ENCODE results near the gene CSF3R.
"Not testable (repeated sequence)": the region's sequence is repeated elsewhere in the genome, so short reads cannot be mapped to it uniquely, and the experiment has no call there.

CSF3R gene

DNA sequence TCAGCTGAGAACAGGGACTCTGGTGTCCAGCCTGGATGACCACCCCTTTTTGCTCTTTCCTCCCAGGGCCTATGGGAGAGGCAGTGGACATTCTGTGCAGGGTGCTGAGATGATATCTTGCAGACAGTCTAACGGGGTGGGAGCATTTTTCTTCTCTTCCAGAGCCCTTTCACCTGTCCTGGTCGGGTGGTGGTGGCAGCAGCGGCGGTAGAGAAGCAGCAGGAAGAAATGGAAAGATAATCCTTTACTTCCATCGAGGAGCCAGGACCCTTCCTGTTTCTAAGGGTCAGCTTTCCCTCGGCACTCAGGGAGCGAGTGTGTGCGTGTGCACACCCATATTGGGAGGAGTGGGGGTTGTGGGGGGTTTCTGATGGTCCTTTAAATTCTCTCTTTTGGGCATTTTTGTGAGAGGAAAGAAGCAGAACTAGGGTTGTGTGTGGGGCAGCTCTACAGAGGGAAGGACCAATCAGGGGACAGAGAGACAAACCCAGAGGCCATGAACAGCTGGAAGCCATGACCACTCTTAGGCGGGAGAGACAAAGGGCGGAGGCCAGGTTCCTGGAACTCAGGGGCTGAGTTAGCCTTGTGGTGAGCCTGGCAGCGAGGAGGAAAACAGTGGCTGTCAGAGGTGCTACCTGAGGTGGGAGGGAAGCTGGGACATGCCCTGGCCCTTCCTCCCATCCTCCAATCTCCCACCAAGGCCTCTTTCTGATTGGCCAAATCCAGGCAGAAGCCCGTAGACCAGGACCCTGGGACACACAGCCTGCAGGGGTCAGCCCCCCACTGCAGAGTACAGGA lies 31.2 kb upstream of the CSF3R start:
- TF ChIP-seq, protein P1, sequence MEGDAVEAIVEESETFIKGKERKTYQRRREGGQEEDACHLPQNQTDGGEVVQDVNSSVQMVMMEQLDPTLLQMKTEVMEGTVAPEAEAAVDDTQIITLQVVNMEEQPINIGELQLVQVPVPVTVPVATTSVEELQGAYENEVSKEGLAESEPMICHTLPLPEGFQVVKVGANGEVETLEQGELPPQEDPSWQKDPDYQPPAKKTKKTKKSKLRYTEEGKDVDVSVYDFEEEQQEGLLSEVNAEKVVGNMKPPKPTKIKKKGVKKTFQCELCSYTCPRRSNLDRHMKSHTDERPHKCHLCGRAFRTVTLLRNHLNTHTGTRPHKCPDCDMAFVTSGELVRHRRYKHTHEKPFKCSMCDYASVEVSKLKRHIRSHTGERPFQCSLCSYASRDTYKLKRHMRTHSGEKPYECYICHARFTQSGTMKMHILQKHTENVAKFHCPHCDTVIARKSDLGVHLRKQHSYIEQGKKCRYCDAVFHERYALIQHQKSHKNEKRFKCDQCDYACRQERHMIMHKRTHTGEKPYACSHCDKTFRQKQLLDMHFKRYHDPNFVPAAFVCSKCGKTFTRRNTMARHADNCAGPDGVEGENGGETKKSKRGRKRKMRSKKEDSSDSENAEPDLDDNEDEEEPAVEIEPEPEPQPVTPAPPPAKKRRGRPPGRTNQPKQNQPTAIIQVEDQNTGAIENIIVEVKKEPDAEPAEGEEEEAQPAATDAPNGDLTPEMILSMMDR (IDR thresholded peaks at IDR 0.05; ENCODE audit: borderline replicate concordance, insufficient read depth, low read depth, low read length), result no peak

DNA sequence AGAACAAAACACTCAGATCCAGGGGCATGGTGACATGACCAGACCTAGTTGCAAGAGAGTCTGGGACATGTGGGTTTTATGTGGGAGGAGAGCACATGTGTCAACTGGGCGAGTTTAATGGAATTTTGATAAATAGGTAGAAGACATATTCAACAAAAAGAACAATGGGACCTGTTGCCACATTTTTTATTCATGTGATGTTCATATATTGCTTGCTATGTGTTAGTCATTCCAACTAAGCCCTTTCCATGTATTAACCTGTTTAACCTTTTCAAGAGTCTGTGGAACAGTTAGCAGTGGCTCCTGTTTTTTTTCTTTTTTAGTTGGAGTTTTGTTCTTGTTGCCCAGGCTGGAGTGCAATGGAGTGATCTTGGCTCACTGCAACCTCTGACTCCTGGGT lies 30.1 kb upstream of the CSF3R start:
- TF ChIP-seq, protein P1 (IDR thresholded peaks at IDR 0.05; ENCODE audit: borderline replicate concordance, insufficient read depth, low read depth, low read length), result no peak
- H3K4me3 ChIP-seq (ENCODE audit: low read depth, low read length), result no peak overlapping the region

More for the DNA sequence above, 31.2 kb upstream of the CSF3R start:
- no peak overlapping the region for H3K4me3 ChIP-seq (ENCODE audit: low read depth, low read length)

DNA sequence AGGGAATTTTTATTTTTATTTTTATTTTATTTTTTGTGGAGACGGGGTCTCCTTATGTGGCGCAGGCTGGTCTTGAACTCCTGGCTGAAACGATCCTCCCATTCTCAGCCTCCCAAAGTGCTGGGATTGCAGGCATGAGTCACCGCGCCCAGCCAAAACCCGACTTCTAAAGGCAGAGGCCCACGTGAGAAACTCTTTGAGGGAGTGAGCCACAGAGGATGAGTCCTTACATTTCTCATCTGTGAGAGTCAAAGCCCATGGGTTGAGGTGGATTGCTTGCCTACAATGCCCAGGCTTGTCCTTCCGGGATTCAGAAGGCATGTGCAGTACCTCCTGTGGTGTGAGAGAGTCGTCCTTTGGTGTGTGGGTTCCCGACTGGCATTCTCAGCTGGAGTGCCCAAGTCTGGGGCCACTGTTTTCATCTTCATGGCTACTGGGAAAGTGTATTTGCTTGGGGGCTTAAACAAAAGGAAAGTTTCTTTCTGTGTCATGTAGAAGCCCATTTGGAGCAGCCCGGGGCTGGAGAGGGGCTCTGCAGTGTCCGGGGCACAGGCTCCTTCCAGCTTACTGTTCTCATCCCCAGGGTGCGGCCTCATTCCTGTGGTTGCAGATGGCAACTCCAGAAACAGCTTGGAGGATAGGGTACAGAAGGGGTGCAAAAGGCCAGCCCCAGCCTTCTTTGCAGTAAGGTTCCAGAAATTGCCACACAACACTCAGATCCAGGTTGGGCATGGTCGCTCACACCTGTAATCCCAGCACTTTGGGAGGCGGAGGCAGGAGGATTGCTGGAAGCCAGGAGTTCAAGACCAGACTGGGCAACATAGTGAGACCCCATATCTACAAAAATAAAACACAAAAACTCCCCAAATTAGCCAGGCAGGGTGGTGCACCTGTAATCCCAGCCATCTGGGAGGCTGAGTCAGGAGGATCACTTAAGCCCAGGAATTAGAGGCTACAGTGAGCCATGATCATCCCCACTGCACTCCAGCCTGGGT lies 29.4 kb upstream of the CSF3R start:
- H3K4me3 ChIP-seq (ENCODE audit: low read depth, low read length), result no peak overlapping the region
- TF ChIP-seq, protein P1 (IDR thresholded peaks at IDR 0.05; ENCODE audit: borderline replicate concordance, insufficient read depth, low read depth, low read length), result no peak

DNA sequence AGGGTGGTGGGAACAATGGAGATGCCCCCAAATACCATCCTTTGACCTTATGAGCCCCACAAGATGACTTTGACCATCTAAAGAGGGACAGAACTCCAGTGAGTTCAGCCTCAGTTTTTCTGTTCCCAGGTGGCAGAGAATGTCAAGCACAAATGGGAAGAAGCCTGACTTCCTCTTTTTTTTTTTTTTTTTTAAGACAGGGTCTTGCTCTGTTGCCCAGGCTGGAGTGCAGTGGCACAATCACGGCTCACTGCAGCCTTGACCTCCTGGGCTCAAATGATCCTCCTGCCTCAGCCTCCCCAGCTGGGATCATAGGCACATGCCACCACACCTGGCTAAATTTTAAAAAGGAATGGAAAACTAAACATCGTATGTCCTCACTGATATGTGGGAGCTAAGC lies 28.5 kb upstream of the CSF3R start:
- H3K4me3 ChIP-seq (ENCODE audit: low read depth, low read length), result not testable (repeated sequence)

DNA sequence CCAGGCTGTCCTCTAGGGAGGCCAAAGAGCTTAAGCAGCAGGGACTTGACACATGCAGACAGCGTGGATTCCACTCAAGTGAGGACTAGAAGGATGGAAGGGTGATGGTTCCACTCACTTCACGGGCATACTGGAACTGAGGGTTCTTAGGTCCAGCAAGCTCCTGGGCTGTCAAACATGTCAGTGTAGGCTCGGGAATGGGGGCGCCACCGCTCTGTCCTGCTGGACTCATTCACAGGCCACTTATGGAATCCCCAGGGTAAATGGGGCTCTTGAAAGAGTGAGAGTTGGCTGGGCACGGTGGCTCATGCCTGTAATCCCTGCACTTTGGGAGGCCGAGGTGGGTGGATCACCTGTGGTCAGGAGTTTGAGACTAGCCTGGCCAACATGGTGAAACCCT lies 27.7 kb upstream of the CSF3R start:
- TF ChIP-seq, protein P1 (IDR thresholded peaks at IDR 0.05; ENCODE audit: borderline replicate concordance, insufficient read depth, low read depth, low read length), result no peak
- no peak overlapping the region for H3K4me3 ChIP-seq (ENCODE audit: low read depth, low read length)

DNA sequence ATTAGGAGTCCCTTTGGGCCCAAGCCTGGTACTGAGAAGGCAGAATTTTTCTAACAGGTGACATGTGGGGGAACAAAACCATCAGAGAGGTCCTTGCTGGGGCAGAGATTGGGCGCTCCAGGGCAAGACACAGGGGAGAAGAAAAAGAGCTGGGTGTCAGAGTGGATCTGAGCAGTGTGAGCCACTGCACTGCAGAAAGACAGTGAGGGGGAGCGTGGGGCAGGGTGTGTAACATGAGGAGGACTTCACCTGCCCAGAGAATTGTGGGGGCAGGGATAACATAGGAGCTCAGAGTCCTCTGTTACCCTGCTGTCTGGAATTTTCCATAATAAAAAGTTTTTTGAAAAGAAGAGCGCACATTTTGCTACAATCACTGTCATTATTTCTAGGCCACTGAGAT lies 25.5 kb upstream of the CSF3R start:
- TF ChIP-seq, protein P1 (IDR thresholded peaks at IDR 0.05; ENCODE audit: borderline replicate concordance, insufficient read depth, low read depth, low read length), result no peak

DNA sequence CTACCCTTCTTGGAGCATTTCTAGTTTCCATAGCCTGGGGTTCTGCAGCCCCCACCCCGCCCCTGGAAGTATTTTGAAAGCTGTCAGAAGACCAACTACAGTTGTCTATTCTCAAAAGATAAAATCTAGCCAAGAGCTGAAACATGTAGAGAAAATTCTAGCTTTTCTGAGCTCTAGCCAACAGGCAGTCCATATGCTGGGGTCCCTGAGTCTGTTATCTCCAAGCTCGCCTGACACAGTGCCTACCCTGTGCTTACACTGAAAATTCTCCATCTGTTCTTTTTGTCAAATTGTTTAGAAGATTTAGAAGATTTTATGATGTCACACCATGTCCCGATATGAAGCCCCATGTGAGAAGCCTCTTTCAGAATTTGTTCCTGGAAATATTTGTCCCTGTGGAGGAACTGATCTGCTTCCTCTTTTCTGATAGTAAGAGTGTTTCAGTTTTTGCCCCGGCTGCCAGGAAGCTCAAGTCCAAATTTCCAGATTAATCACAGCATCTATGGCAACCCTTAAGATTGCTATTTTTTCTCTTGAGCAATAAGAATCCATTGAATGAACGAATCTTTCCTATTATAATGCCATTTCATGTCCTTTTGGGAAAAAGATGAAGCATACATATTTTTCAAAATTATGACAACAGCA lies 23.7 kb upstream of the CSF3R start:
- TF ChIP-seq, protein P1 (IDR thresholded peaks at IDR 0.05; ENCODE audit: borderline replicate concordance, insufficient read depth, low read depth, low read length), result no peak
- H3K4me3 ChIP-seq (ENCODE audit: low read depth, low read length), result no peak overlapping the region

More for the DNA sequence above, 25.5 kb upstream of the CSF3R start:
- H3K4me3 ChIP-seq (ENCODE audit: low read depth, low read length), result no peak overlapping the region

Measured in GM12875 (cell line).